ENCODE results near the gene PODXL2.

PODXL2 gene

GRCh38 chr3:127678611-127679533 is 49.9 kb downstream of the PODXL2 start:
- Histone ChIP-seq H3K4me2 (ENCODE audit: insufficient read depth, low read length) (no peak overlapping the region), H2AFZ (ENCODE audit: low read depth, low read length) (no peak overlapping the region), H3K27ac (ENCODE audit: low read length) (no peak overlapping the region)

GRCh38 chr3:127679534-127680145 is 50.7 kb downstream of the PODXL2 start:
- H3K4me3 ChIP-seq (ENCODE audit: low read depth in 1 of 2, low read length in 2 of 2) = no peak overlapping the region
- H3K9ac ChIP-seq (ENCODE audit: low read depth, low read length) = no peak overlapping the region
- H3K4me2 ChIP-seq (ENCODE audit: insufficient read depth, low read length) = no peak overlapping the region
- no peak overlapping the region for H3K27ac ChIP-seq (ENCODE audit: low read length)
- H3K36me3 ChIP-seq (ENCODE audit: insufficient read depth, low read length) = peaks cover 31% of the 10 kb centered on the region
- H2AFZ ChIP-seq (ENCODE audit: low read depth, low read length) = no peak overlapping the region
- DNase-seq (no peak), ATAC-seq (ENCODE audit: insufficient read depth, low read depth) (no peak)
- no peaks in the 10 kb centered on the region for H3K27me3 ChIP-seq (ENCODE audit: insufficient read depth, low read length, poor library complexity)
- H3K9me3 ChIP-seq (ENCODE audit: insufficient read depth, low read length, severe bottlenecking) = no peaks in the 10 kb centered on the region
- no peaks in the 10 kb centered on the region for H3K4me1 ChIP-seq (ENCODE audit: insufficient read depth, low read length)
- H4K20me1 ChIP-seq (ENCODE audit: insufficient read depth, low read length) = peaks cover 3% of the 10 kb centered on the region
- TF ChIP-seq EZH2 (IDR thresholded peaks at IDR 0.05; ENCODE audit: borderline replicate concordance, low read depth, low read length, severe bottlenecking) = no peak
- TF ChIP-seq, protein P1, sequence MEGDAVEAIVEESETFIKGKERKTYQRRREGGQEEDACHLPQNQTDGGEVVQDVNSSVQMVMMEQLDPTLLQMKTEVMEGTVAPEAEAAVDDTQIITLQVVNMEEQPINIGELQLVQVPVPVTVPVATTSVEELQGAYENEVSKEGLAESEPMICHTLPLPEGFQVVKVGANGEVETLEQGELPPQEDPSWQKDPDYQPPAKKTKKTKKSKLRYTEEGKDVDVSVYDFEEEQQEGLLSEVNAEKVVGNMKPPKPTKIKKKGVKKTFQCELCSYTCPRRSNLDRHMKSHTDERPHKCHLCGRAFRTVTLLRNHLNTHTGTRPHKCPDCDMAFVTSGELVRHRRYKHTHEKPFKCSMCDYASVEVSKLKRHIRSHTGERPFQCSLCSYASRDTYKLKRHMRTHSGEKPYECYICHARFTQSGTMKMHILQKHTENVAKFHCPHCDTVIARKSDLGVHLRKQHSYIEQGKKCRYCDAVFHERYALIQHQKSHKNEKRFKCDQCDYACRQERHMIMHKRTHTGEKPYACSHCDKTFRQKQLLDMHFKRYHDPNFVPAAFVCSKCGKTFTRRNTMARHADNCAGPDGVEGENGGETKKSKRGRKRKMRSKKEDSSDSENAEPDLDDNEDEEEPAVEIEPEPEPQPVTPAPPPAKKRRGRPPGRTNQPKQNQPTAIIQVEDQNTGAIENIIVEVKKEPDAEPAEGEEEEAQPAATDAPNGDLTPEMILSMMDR (IDR thresholded peaks at IDR 0.05; ENCODE audit: borderline replicate concordance, extremely low read depth, low read length, poor library complexity, severe bottlenecking) = no peak
- H3K79me2 ChIP-seq (ENCODE audit: insufficient read depth, low read length) = no peaks in the 10 kb centered on the region; the same call in 1 of the 2 replicates

More at GRCh38 chr3:127678611-127679533, 49.9 kb downstream of the PODXL2 start:
- Histone ChIP-seq H3K9me3 (ENCODE audit: insufficient read depth, low read length, severe bottlenecking) (no peaks in the 10 kb centered on the region), H3K27me3 (ENCODE audit: insufficient read depth, low read length, poor library complexity) (no peaks in the 10 kb centered on the region), H3K79me2 (ENCODE audit: insufficient read depth, low read length) (no peaks in the 10 kb centered on the region; the same call in 1 of the 2 replicates), H3K4me1 (ENCODE audit: insufficient read depth, low read length) (peaks cover 4% of the 10 kb centered on the region), H4K20me1 (ENCODE audit: insufficient read depth, low read length) (peaks cover 3% of the 10 kb centered on the region), H3K9ac (ENCODE audit: low read depth, low read length) (no peak overlapping the region), H3K4me3 (ENCODE audit: low read depth in 1 of 2, low read length in 2 of 2) (no peak overlapping the region), H3K36me3 (ENCODE audit: insufficient read depth, low read length) (peaks cover 34% of the 10 kb centered on the region)
- DNase-seq (no peak), ATAC-seq (ENCODE audit: insufficient read depth, low read depth) (no peak)
- TF ChIP-seq EZH2 (IDR thresholded peaks at IDR 0.05; ENCODE audit: borderline replicate concordance, low read depth, low read length, severe bottlenecking) = no peak
- TF ChIP-seq, protein P1 (IDR thresholded peaks at IDR 0.05; ENCODE audit: borderline replicate concordance, extremely low read depth, low read length, poor library complexity, severe bottlenecking) = no peak

DNA sequence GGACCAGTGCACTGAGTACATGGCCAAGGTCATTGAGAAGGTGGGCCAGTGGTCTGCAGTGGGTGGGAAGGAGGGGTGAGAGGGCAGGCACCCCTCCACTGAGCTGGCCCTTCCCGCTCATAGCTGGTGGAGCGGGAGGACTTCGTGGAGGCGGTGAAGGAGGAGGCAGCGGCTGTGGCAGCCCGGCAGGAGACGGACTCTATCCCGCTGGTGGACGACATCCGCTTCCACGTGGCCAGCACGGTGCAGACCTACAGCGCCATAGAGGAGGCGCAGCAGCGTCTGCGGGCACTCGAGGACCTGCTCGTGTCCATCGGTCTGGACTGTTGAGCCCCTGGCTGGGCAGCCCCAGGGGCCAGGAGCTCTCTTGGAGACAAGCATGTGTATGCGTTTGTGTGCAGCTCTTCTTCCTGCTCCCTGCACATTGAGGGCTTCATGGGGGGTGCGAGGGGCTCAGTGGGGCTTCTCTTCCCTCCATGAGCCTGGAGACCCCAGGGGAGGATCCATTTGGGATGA is 51.2 kb downstream of the PODXL2 start:
- no peaks in the 10 kb centered on the region for H3K4me1 ChIP-seq (ENCODE audit: insufficient read depth, low read length)
- ATAC-seq (ENCODE audit: insufficient read depth, low read depth) = no peak
- H3K27me3 ChIP-seq (ENCODE audit: insufficient read depth, low read length, poor library complexity) = no peaks in the 10 kb centered on the region

More for the DNA sequence above, 51.2 kb downstream of the PODXL2 start:
- Histone ChIP-seq H3K9me3 (ENCODE audit: insufficient read depth, low read length, severe bottlenecking) (no peaks in the 10 kb centered on the region), H4K20me1 (ENCODE audit: insufficient read depth, low read length) (no peaks in the 10 kb centered on the region; the same call in 1 of the 2 replicates), H3K4me3 (ENCODE audit: low read depth in 1 of 2, low read length in 2 of 2) (no peak overlapping the region), H3K27ac (ENCODE audit: low read length) (no peak overlapping the region), H3K79me2 (ENCODE audit: insufficient read depth, low read length) (no peaks in the 10 kb centered on the region), H3K4me2 (ENCODE audit: insufficient read depth, low read length) (no peak overlapping the region), H3K9ac (ENCODE audit: low read depth, low read length) (no peak overlapping the region), H3K36me3 (ENCODE audit: insufficient read depth, low read length) (peaks cover 30% of the 10 kb centered on the region), H2AFZ (ENCODE audit: low read depth, low read length) (no peak overlapping the region)
- no peak for DNase-seq
- TF ChIP-seq EZH2 (IDR thresholded peaks at IDR 0.05; ENCODE audit: borderline replicate concordance, low read depth, low read length, severe bottlenecking) = no peak
- TF ChIP-seq, protein P1 (IDR thresholded peaks at IDR 0.05; ENCODE audit: borderline replicate concordance, extremely low read depth, low read length, poor library complexity, severe bottlenecking) = no peak

Measured in DND-41 (cell line).